NCI-H128 (cell line): Measurements from ENCODE around the gene LSM14A.
A peak's percentile ranks its signal among the peaks of the same experiment; 100 is the strongest.
"Not testable (repeated sequence)": the region's sequence is repeated elsewhere in the genome, so short reads cannot be mapped to it uniquely, and the experiment has no call there.

Experiments
- DNase-seq: peaks from one replicate; lab custom pipeline; 2025; ENCODE audit not compliant: unreplicated experiment; lab: John Stamatoyannopoulos, UW

Gene LSM14A

GRCh38 chr19:34171877-34172660, at the start of gene LSM14A:
Gene LSM14A (plus strand): TSS chr19:34172504. CDS start chr19:34172643, 139 bp downstream.
- peak; percentile 82 for DNase-seq

- DNase-seq, result no peak
Observed at GRCh38 chr19:34124828-34125227, 47.5 kb upstream of the LSM14A start.

- DNase-seq, result no peak
Observed at GRCh38 chr19:34126966-34127365, 45.3 kb upstream of the LSM14A start.

GRCh38 chr19:34127684-34128189, 44.6 kb upstream of the LSM14A start:
- no peak for DNase-seq

- DNase-seq, result no peak
Observed at GRCh38 chr19:34128558-34129250, 43.6 kb upstream of the LSM14A start.

GRCh38 chr19:34131100-34131499, 41.2 kb upstream of the LSM14A start:
- no peak for DNase-seq

- not testable (repeated sequence) for DNase-seq
Observed at GRCh38 chr19:34132145-34132544, 40.2 kb upstream of the LSM14A start.

- not testable (repeated sequence) for DNase-seq
Observed at GRCh38 chr19:34132706-34133105, 39.6 kb upstream of the LSM14A start.

- peak; percentile 58 for DNase-seq
Observed at GRCh38 chr19:34134190-34135053, 37.9 kb upstream of the LSM14A start.

GRCh38 chr19:34135054-34135800, 37.1 kb upstream of the LSM14A start:
- DNase-seq, result no peak

GRCh38 chr19:34135821-34136611, 36.3 kb upstream of the LSM14A start:
- no peak for DNase-seq

GRCh38 chr19:34141025-34141424, 31.3 kb upstream of the LSM14A start:
- DNase-seq, result no peak

- no peak for DNase-seq
Observed at GRCh38 chr19:34142440-34142839, 29.9 kb upstream of the LSM14A start.

GRCh38 chr19:34145741-34146202, 26.5 kb upstream of the LSM14A start:
- DNase-seq, result peak; percentile 13

- no peak for DNase-seq
Observed at GRCh38 chr19:34148658-34149185, 23.6 kb upstream of the LSM14A start.

- DNase-seq, result no peak
Observed at GRCh38 chr19:34149873-34150272, 22.4 kb upstream of the LSM14A start.

GRCh38 chr19:34150558-34150957, 21.7 kb upstream of the LSM14A start:
- no peak for DNase-seq

- DNase-seq, result no peak
Observed at GRCh38 chr19:34151439-34151838, 20.9 kb upstream of the LSM14A start.

- DNase-seq, result no peak
Observed at GRCh38 chr19:34154401-34154800, 17.9 kb upstream of the LSM14A start.
